Measurements from ENCODE around the gene ACER1.
"Not testable (repeated sequence)": the region's sequence is repeated elsewhere in the genome, so short reads cannot be mapped to it uniquely, and the experiment has no call there.

GRCh38 chr19:6282393-6282792 is 51.0 kb downstream of the ACER1 start:
- TF ChIP-seq CTCF, POLR2A (IDR thresholded peaks at IDR 0.05): not testable (repeated sequence)

Data from tibial nerve (tissue), 3 donors.